GF-D8 (cell line): Measurements from ENCODE around the gene C13orf46.

Experiments used
- DNase-seq: peaks from one replicate; lab custom pipeline; 2025; lab: John Stamatoyannopoulos, UW

C13orf46 gene

GRCh38 chr13:113954046-113954835, 19.6 kb downstream of the C13orf46 start:
- DNase-seq, result no peak

- no peak for DNase-seq
Measured at GRCh38 chr13:113953561-113953960, 20.3 kb downstream of the C13orf46 start.

DNA sequence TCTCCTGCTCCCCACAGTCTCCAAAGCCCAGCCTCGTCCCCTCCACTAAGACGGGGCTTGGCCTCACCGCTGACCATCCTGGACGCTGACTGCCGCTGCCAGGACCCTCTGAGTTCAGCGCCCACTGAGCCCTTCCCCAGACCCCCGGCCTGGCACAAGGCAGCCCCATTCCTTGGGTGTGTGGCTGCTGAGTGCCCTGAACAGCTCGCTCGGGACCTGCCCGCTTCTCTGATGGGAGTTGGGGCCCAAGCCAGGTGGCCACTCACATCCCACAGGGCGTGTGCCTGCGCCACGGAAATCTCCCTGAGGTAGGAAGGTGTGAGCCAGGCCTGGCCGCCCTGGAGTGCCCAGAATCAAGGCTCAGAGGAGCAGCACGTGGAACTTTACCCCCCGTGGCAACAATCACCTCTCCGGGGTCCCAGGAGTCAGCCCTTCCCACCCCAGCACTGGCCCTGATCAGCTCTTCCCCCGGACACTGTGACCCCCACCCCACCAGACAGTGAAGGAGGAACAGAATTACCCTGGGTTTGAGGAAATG, 20.8 kb downstream of the C13orf46 start:
- DNase-seq, result no peak

DNA sequence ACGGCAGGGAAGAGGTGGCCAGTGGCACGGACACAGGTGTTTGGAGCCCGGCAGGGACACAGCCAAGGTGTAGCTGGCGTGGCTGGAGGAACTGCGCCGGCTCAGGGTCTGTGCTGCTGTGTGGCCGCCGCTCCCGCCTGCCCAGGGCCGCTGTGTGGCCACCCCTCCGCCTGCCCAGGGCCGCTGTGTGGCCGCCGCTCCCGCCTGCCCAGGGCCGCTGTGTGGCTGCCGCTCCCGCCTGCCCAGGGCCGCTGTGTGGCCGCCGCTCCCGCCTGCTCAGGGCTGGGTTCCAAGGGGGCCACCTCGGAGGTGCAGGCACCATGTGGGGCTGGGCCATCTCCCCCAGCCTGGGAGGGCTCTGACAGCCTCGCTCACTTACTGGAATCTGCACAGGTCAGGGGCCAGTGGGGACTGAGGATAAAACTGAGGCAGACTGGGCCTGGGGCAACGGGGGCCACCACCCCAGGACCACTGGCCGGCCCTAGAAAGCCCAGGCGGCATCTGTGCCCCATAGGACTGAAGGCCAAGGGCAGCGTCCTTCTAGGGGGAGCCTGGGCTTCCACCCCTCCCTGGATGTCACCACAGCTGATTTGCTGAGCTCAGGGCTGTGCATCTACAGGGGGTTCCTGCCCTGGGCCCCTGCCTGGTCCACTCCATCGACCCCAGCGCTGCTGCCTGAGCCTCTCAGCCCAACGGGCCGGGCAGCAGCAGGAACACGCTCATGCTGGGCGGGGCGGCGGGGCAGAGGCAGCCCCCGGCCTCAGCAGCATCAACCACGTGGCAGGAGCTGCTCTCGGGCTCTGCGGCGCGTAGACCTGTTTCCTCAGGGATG, 21.5 kb downstream of the C13orf46 start:
- no peak for DNase-seq

DNA sequence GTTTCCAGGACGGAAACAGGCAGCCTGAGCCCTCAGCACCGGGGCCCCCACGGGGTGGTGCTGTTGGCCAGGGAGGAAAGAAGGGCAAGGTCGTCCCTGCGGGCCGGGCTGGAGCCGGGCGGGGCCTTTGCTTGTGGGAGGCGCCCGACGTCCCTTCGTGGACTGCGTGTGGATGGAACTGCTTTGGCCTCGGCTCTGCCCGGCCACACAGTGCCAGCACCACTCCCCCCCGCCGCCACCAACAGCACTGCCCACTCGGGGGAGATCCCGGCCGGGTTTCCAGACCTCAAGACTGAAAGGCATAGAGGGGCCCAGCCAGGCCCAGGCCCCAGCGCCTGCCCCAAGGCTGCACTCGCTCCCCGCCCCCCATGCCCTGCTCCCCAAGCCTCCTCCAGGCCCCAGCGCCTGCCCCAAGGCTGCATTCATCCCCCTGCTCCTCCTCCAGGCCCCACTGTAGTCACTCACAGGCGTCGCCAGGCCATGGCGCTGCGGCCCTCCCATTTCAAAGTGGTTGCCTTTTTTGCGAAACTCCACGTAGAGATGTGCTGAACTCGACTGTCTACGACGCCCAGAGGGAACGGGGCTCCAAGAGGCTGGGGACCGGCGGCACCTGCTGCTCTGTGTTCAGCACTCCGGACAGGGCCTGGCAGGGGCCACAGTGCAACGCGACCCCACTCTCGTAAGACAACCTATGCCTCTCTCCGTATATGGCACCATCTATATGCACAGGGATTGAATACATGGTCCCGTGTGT, 22.5 kb downstream of the C13orf46 start:
- no peak for DNase-seq

DNA sequence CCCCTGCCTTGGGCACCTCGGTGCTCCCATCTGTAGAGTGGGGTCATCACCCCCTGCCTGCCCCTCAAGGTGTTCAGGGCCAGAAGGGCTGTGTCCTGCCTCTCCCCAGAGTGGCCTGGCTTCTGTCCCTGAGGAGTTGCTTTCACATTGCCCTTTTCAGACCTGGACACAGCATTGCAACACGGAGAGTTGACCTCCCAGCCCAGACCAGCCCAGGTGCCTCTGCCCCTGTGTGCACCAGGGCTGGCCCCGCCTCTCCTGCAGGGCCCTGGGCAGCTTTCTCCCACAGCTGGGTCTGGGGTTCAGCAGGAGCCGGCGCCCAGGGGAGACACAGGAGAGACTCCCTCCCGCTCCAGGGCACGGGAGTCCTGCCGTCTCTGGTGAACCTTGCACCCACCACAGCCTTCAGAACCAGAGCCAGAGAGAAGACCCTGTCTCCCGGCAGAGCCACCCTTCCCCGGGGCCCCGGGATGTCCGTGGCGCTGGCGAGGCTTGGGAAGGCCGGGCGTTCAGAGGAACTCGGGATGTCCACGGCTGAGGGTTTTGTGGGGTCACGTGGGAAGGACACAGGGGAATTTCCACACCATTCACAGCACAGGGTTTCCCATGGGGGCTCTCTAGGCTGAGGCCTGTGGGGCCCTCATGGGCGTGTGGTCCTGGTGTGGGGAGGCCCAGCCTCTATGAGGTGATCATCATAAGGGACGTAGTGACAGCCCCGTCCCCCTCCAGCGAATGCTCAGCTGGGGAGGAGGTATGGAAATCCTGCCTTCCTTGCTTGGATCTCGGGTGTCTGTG, 23.2 kb downstream of the C13orf46 start:
- no peak for DNase-seq

DNA sequence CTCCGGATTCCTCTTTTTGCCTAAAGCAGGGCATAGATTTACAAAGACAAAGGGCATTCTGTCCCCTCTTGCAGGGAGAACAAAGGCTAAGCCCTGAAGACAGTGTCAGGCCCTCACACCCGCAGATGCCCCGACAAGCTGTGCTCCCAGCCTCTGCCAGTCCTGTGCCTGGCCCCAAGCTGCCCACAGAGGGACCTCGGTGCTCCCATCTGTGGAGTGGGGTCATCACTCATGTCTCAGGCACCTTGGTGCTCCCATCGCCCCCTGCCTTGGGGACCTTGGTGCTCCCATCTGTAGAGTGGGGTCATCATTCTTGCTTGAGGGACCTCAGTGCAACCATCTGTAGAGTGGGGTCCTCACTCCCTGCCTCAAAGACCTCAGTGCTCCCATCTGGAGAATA, 24.3 kb downstream of the C13orf46 start:
- no peak for DNase-seq

DNA sequence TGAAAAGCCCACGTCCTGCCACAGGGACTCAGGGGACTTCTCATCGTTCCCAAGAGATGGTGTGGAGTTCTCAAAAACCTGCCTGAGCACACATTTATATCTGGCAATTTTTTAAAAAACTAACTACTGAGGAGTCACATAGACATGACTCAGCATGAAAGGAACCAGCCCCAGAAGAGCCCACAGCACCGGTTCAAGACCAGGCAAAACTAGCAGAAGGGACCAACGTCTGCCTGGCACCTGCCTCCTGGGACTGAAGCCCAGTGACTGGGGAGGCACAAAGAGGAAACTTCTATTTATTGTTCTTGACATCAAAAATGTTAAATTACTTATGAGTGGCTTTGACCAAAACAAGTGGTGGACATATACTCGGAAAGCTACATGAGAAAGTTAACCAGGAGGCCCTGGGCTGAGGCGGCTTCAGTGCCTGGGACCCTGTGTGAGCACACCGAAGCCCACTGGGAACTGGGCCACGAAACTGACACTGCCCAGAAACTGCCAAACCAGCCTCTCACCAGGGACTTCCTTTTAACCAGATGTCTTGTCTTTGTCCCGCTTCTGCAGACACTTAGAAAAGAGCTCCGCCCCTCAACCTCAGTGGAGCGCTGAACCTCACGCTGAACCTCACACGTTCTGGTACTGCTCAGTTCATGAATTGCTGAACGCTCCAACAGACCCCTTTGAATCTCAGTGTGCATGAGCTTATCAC, 25.7 kb downstream of the C13orf46 start:
- no peak for DNase-seq

GRCh38 chr13:113947311-113948033, 26.4 kb downstream of the C13orf46 start:
- DNase-seq, result peak; percentile 16

DNA sequence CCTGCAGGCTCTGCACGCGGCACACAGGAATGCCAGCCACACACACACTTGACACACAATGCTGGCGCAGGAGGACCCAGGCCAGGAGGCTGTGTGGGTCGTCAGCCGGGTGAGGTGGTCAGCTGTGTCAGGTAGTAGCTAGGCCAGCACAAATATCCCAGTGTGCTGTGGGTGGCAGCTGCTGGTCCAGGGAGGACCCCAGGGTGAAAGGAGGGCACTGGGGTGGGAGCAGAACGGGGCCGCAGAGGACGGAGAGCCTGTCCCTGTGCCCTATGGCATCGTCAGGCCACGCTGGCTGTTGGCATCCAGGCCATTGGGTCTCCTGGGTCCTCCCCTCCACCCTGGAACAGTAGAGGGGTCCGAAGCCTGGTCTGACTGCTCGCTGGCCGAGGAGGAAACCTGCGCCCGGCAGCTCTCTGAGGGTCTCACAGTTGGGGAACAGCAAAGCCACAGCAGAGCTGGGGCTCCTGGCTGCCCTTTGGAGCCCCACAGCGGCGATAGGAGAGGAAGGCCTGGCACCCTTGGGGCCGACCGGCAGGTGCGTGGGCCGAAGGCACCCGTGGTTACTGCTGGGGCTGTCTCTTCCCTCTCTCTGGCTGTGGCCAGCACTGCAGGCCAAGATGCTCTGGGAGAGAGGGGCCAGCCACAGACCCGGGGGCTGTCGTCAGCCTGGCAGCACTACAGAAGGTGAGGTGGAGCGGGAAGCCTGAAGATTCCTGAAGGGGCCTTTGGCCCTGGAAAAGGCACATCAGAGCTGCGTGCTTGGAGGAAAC, 27.3 kb downstream of the C13orf46 start:
- DNase-seq, result no peak

DNA sequence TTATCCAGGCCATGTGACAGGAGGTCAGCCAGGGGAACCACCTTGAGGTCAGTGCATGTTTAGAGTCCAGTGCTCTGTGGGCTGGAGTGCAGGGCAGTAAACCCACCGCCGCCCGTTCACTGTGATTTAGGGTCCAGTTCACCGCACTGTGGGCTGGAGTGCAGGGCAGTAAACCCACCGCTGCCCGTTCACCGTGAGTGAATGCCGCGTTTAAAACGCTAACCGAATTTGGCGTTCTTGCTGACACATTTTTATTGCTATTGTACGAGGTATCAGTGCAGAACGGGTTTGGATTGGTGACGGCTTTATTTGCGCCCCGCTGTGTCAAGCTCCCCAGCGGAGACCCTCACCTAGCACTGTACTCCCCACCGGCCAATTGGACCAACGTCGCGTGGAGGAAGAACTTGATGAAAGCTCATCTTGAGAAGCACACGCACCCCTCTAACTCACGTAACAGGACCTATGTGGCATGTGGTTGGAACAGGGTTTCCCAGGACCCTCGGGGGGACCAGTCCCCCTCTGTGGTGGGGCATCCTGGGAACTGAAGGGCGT, 27.9 kb downstream of the C13orf46 start:
- DNase-seq, result no peak

DNA sequence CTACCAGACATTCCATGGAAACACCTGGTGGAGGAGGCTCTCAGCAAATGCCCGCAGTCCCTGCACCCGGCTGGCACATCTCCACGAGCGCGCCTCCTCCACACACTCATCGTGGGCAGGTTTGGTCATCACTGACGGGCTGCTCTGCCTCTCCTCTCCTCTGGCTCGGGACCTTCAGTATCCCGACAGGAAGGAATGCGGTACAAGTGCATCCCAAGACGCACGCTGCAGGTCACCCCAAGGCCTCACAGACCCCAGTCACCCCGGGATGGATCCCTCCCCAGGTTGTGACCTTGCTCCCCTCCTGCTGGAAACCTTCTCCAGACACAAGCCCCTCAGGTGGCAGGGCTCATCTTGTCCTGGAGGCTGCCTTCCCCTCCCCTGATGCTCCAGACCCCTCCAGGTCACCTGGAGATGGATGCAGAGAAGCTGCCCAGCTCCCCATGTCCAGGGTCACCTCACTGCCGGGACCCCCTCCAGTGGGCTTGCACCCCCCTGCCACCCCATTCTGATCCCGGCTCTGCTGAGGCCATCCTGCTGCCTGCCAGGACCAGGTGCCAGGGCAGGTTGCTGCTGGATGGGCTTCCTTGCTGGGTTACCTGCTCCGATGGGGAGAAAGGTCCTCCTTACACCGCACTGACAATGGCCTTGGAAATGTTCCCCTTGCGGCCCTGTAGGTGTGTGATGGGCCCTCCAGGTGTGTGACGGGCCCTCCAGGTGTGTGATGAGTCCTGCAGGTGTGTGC, 29.9 kb downstream of the C13orf46 start:
- no peak for DNase-seq

DNA sequence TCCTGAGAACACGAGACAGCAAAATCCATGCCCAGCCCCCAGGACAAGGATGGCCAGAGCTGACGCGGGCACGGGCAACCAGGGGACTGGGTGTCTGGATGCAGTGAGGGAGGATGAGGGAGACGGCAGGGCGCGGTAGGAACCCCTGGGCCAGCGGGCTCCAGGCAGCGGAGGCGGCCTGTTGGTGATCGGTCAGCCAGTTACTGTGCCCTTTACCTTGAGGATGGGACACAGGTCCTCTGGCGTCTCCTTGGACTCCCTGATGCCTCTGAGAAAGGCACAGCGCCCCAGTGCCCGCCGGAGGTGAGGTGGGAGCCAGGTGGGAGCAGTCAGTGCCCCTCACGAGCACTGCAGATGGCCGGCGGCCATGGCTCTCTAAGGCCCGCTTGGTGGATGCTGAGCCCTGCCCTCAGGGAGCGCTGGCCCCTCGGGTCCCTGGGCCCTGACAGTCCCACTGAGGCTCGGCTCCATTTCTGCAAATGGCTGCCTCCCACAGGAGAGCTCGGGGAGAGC, 31.2 kb downstream of the C13orf46 start:
- no peak for DNase-seq

DNA sequence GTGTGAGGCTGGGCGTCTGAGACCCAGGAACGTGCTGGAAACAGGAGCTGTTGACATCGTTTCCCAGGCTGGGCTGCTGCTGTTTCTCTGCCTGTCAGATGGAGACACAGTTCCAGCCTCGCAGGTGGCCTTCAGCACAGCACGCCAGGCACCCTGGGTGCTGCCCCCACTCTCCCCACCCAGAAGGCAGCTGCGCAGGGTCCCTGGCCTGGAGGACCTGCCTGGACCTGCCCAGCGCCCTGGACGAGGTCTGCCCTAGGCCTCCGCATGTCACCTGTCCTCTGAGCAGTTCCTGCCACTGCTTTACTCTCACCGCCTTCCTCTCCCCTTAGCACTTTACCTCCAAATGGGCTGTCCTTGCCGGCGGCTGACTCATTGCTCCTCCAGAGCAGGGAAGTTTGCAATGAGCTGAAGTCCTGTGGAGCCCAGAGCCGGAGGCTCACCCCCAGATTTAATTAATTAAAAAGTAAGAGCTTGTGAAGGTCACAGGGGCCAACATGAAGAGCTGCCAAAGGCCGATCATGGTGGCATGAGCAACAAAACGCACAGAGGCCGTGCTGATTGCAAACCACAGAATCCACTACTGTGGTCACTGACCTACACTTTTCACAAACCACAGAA, 32.2 kb downstream of the C13orf46 start:
- DNase-seq, result no peak

- DNase-seq, result no peak
Measured at GRCh38 chr13:113939944-113940297, 34.0 kb downstream of the C13orf46 start.

DNA sequence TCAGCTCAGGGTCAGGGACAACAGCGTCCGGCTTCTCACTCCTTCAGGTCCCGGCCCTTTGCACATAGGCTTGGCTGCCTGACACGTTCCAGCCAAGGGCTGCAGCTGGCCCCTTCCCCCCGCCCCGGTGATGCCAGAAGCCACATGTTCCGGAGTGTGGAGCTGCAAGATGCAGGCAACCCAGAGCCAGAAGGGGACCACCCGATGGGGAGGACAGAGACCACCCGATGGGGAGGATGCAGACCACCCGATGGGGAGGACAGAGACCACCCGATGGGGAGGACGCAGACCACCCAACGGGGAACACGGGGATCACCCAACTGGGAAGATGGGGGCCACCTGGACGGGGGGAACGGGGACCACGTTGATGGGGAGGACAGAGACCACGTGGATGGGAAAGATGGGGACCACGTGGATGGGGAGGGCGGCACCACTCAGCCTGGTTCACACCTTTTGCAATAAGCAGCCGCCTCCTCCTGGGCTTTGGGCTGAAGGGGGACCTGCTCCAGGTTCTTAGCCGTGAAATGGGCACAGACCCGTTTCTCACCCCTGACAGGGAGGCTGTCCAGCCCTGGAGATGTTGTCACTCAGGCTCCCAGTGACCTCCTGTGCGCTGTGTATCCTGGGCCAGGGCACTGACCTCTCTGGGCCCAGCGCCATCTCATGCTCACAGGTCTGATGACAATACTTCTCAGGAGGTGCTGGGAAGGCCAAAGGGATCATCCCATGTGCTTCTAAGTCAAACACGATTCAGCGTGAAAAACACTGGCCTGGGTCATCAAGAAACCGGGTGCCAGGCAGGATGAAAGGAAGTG, 34.5 kb downstream of the C13orf46 start:
- no peak for DNase-seq

DNA sequence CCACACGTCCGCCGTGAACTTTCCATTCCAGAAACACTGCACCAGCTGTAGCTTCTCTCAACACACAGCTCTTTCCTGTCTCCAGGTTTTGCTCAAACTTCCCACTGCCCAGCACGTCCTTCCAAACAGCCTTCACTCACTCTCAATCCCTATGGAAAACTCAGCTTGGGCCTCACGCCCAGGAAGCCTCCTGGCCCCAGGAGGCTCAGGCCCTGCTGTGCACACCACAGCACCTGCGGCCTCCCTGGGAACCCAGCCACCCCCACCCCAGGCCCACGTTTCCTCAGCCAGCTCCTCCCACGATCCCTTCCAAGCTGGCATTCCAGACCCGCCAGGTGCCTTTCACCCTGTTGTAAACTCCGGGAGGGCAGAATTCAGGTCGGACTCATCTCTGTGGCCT, 35.2 kb downstream of the C13orf46 start:
- no peak for DNase-seq
